T-cell (primary cell): ENCODE measurements around the gene SUN2. TPM values are rescaled to one million over a fixed set of nuclear protein-coding genes. Genes with fewer than 3 reads are reported as not detected.

ENCODE experiments used
- ATAC-seq, 4 experiments: fragments of 200-7000 bp in 3 of 4; fragments of 150-1000 bp in 1 of 4; cut with Tn5 transposase; replicated peaks in 1 of 4; 1 replicate in 3 of 4; 2 replicates in 1 of 4; pipeline ENCODE4 v1.10.0; 2021; ENCODE audit warnings: moderate library complexity in 3 of 4, mild to moderate bottlenecking in 2 of 4, moderate number of reproducible peaks in 1 of 4
- CTCF ChIA-PET, 2 donors: fragments of 300-600 bp; sonication (Branson Sonifier 250); formaldehyde crosslinking; loops; one replicate each; lab custom pipeline; 2022; ENCODE audit warnings: antibody characterized with exemption in 2 of 2; lab: Charles Lee
- POLR2A ChIA-PET, 2 donors: fragments of 300-600 bp; sonication (Branson Sonifier 250); formaldehyde crosslinking; loops; one replicate each; lab custom pipeline; 2022; ENCODE audit warnings: antibody characterized with exemption in 2 of 2; lab: Charles Lee
- DNase-seq, 35 experiments: peaks; one replicate each; pipeline versions ENCODE4 v3.0.0 to v3.0.0-alpha.2; 2013 to 2023
- H3K27ac ChIP-seq: one replicate; pipeline ENCODE4 v1.5.1; 2013; ENCODE audit warnings: low read length
- H3K27me3 ChIP-seq, 2 experiments: replicated peaks in 1 of 2; 1 replicate in 1 of 2; 2 replicates in 1 of 2; pipeline versions ENCODE4 v1.6.1 to v1.7.0; 2013; ENCODE audit warnings: low read length in 1 of 2, mixed read lengths in 1 of 2; ENCODE audit not compliant: control insufficient read depth in 2 of 2, insufficient read depth in 2 of 2; ENCODE audit errors: extremely low read depth in 1 of 2
- H3K36me3 ChIP-seq, 2 donors: 1 replicate in 1 of 2; 2 replicates in 1 of 2; pipeline versions ENCODE4 v1.6.1 to v1.7.0; 2013; ENCODE audit warnings: low read length in 1 of 2; ENCODE audit not compliant: control insufficient read depth in 2 of 2, insufficient read depth in 1 of 2; ENCODE audit errors: extremely low read depth in 1 of 2
- H3K4me1 ChIP-seq, 2 experiments: 1 replicate in 1 of 2; 2 replicates in 1 of 2; pipeline versions ENCODE4 v1.6.1 to v1.7.0; 2013; ENCODE audit warnings: low read length in 2 of 2, mixed read lengths in 1 of 2; ENCODE audit not compliant: insufficient read depth in 2 of 2, control insufficient read depth in 1 of 2; ENCODE audit errors: extremely low read depth in 1 of 2
- H3K4me3 ChIP-seq, 2 donors: 1 replicate in 1 of 2; 2 replicates in 1 of 2; pipeline versions ENCODE4 v1.5.1 to v1.7.0; 2013; ENCODE audit warnings: mild to moderate bottlenecking in 2 of 2, low read length in 1 of 2, moderate library complexity in 1 of 2; ENCODE audit not compliant: control insufficient read depth in 1 of 2; ENCODE audit errors: extremely low read depth in 1 of 2
- H3K9me3 ChIP-seq: 2 replicates; pipeline ENCODE4 v1.7.0; 2013
- H3K27ac Mint-ChIP-seq, 2 donors: one replicate each; pipeline ENCODE4 v1.8.0; 2020 to 2021; ENCODE audit warnings: mild to moderate bottlenecking in 2 of 2, mixed read lengths in 2 of 2
- H3K27me3 Mint-ChIP-seq, 2 donors: one replicate each; pipeline ENCODE4 v1.8.0; 2021 to 2022; ENCODE audit warnings: mixed read lengths in 2 of 2
- H3K36me3 Mint-ChIP-seq: one replicate; pipeline ENCODE4 v1.8.0; 2021; ENCODE audit warnings: mixed read lengths
- H3K4me1 Mint-ChIP-seq, 3 donors: one replicate each; pipeline ENCODE4 v1.8.0; 2020 to 2022; ENCODE audit warnings: mixed read lengths in 3 of 3, mild to moderate bottlenecking in 1 of 3
- H3K4me3 Mint-ChIP-seq, 3 donors: one replicate each; pipeline ENCODE4 v1.8.0; 2020 to 2022; ENCODE audit warnings: mild to moderate bottlenecking in 3 of 3, mixed read lengths in 3 of 3, moderate library complexity in 3 of 3
- H3K9me3 Mint-ChIP-seq, 3 donors: one replicate each; pipeline ENCODE4 v1.8.0; 2020 to 2022; ENCODE audit warnings: mixed read lengths in 3 of 3
- WGBS: methylation state at CpG from one replicate; pipeline ENCODE4 v1.1.5; 2013; ENCODE audit warnings: missing lambda C conversion rate; ENCODE audit not compliant: insufficient coverage; 5-methylcytosine and 5-hydroxymethylcytosine counted together
- total RNA-seq, 35 experiments: library from RNA in 6 of 35; stranded (reverse) in 6 of 35; fragments of 120-200 nt in 1 of 35; gene quantifications; one replicate each; pipeline versions ENCODE4 v1.2.1 to v1.2.4 and lab custom pipeline; 2013 to 2026

Gene SUN2
- total RNA-seq, 5 donors from 2014 or later (not counting 1 experiment from before 2014, with no cell fraction given): 526 to 1,075 (median 979) TPM

DNA sequence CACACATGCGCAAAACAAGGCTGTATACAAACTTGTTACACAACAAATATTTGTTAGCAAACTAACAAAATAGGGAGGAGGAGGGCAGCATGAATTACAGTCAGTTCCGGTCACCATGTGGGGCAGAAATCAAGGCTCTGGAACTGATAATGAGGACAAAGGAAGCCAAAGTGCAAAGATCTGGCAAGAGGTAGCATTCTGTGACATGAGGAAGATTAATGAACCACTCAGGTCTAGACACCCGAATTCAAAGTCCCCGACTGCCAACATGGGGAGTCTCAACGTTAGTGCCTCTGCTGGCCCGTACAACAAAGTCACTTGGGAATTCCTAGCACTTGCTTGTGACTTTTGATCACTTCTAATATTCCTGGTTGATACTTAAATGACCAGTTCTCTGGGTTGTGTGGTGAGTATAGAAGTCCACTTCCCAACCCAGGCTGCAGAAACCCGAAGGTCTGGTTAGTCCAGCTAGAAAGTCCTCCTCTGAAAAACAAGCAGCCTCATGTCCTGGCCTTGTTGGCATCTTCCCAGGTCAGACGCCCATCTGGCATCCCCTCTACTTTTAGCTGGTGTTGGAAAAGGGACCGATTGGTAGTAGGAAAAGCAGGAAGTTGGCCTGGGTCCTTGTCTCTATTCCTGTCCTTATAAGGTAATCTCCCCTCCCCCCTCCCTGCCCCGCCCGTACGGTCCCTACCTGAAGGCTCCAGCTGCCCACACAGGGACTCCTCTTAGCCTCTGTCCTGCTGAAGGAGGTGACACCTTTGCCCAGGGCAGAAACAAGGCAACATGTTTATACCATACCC is 1.6 kb downstream of the SUN2 start:
- WGBS: 0% methylated on average over 3 of the region's 12 CpGs

DNA sequence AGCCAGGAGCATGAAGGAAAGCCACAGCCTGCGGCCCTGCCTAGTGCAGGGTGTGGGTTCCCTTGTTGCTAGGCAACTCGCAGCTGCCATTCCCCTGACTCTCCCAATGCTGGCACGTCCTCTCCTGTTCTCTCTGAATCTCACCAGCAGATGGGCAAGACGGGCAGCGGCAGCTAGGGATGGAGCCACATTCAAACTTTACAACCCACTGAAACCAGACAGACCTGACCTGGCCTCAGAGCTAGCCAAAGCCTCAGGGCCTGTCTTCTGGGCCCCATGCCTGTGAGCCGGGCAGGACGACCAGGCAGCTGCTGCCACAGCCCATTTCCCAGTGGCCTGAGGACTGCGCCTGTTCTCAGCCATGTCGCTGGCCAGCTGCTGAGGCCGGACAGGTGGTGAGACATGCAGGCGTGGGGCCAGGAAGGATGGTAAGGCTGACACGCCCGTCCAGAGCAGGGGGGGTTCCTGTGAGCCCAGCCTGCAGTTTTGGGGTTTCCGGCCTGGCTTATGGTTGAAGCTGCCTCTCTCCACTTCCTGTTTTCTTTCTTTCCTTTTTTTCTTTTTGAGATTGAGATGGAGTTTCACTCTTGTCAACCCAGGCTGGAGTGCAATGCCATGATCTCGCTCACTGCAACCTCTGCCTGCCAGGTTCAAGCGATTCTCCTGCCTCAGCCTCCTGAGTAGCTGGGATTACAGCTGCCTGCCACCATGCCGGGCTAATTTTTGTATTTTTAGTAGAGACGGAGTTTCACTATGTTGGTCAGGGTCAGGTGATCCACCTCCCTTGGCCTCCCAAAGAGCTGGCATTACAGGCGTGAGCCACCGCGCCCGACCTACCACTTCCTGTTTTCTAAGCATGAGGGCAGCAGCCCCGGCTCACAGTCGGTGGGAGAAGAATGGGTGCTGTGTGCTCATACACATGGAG is 4.1 kb downstream of the SUN2 start:
- Histone ChIP-seq H3K4me1 (peaks cover 22 to 72% of the 10 kb centered on the region in 2 experiments), H3K4me3 (peak overlapping the region; percentile 78 to 89), H3K27ac (peak overlapping the region; percentile 81), H3K9me3 (no peaks in the 10 kb centered on the region), H3K27me3 (no peaks in the 10 kb centered on the region), H3K36me3 (peaks cover 24 to 70% of the 10 kb centered on the region in 2 donors)
- Mint-ChIP-seq H3K27ac (peak overlapping the region; percentile 100), H3K9me3 (no peaks in the 10 kb centered on the region), H3K36me3 (peaks cover 64% of the 10 kb centered on the region), H3K4me3 (peak overlapping the region; percentile 91 to 100 (median 99)), H3K27me3 (no peaks in the 10 kb centered on the region), H3K4me1 (peaks cover 55 to 62% (median 61%) of the 10 kb centered on the region in 3 donors)
- peak; percentile 52 to 67 (median 60) for ATAC-seq
- CTCF ChIA-PET: interaction anchor here in 1 of 2 donors (0.7 to 1.4 kb wide), 2 partner anchors 27 to 46 kb away, joined by 3 to 7 read pairs; partner anchors contain the start of gene GTPBP1
- POLR2A ChIA-PET: interaction anchor here (0.5 to 1.2 kb wide), 5 partner anchors 12 to 486 kb away, joined by 3 to 7 read pairs (median 4); partner anchors contain the start of gene GTPBP1 (in 1 of the 2)
- WGBS: 2% methylated on average over 13 of the region's 24 CpGs
- DNase-seq: peak; percentile 67 to 88 (median 78)

More for the DNA sequence above, 1.6 kb downstream of the SUN2 start:
- ChIA-PET POLR2A (interaction anchor here in 1 of 2 donors (1.0 kb wide), 1 partner anchor 19 kb away, joined by 3 read pairs; no protein-coding TSS in a partner anchor), CTCF (interaction anchor here in 1 of 2 donors (0.6 kb wide), 1 partner anchor 41 kb away, joined by 5 read pairs; no protein-coding TSS in a partner anchor)
- Mint-ChIP-seq H3K9me3 (no peaks in the 10 kb centered on the region), H3K27ac (peak overlapping the region; percentile 100), H3K4me3 (peak overlapping the region; percentile 91 to 100 (median 99)), H3K36me3 (peaks cover 52% of the 10 kb centered on the region), H3K4me1 (peaks cover 72 to 75% (median 74%) of the 10 kb centered on the region in 3 donors), H3K27me3 (no peaks in the 10 kb centered on the region)
- H3K4me1 ChIP-seq: peaks cover 40 to 82% of the 10 kb centered on the region in 2 experiments
- DNase-seq (peak in 3 of 35 experiments; percentile 37 to 56 (median 40)), ATAC-seq (no peak)
- H3K9me3 ChIP-seq: no peaks in the 10 kb centered on the region
- peak overlapping the region; percentile 81 for H3K27ac ChIP-seq
- peak overlapping the region; percentile 78 to 89 for H3K4me3 ChIP-seq
- peaks cover 19 to 48% of the 10 kb centered on the region in 2 donors for H3K36me3 ChIP-seq
- no peaks in the 10 kb centered on the region for H3K27me3 ChIP-seq

GRCh38 chr22:38751066-38751421 is 4.8 kb downstream of the SUN2 start:
- ChIA-PET CTCF (interaction anchor here in 1 of 2 donors (1.4 kb wide), 1 partner anchor 45 kb away, joined by 7 read pairs; the partner anchor contains the start of gene GTPBP1), POLR2A (interaction anchor here (0.6 to 1.2 kb wide), 2 partner anchors 46 to 272 kb away, joined by 3 to 9 read pairs; partner anchors contain the start of gene GTPBP1 (in 1 of the 2))
- Mint-ChIP-seq H3K9me3 (no peaks in the 10 kb centered on the region), H3K27me3 (no peaks in the 10 kb centered on the region), H3K36me3 (peaks cover 64% of the 10 kb centered on the region), H3K27ac (peak overlapping the region; percentile 100), H3K4me1 (peaks cover 51 to 60% (median 59%) of the 10 kb centered on the region in 3 donors), H3K4me3 (peak overlapping the region; percentile 91 to 100 (median 99))
- Histone ChIP-seq H3K27ac (peak overlapping the region; percentile 81), H3K9me3 (no peaks in the 10 kb centered on the region), H3K4me1 (peaks cover 22 to 72% of the 10 kb centered on the region in 2 experiments), H3K4me3 (peak overlapping the region; percentile 59 to 89), H3K36me3 (peaks cover 25 to 76% of the 10 kb centered on the region in 2 donors), H3K27me3 (no peaks in the 10 kb centered on the region)
- ATAC-seq (no peak), DNase-seq (no peak)
- 52% methylated on average over 6 of the region's 12 CpGs for WGBS

GRCh38 chr22:38750638-38751037 is 5.2 kb downstream of the SUN2 start:
- H3K36me3 Mint-ChIP-seq: peaks cover 64% of the 10 kb centered on the region
- H3K27ac ChIP-seq: peak overlapping the region; percentile 81
- H3K9me3 ChIP-seq: no peaks in the 10 kb centered on the region
- H3K27ac Mint-ChIP-seq: peak overlapping the region; percentile 100
- H3K4me1 ChIP-seq: peaks cover 22 to 76% of the 10 kb centered on the region in 2 experiments
- WGBS: 37% methylated on average over 15 of the region's 17 CpGs
- peak overlapping the region; percentile 59 to 89 for H3K4me3 ChIP-seq
- H3K9me3 Mint-ChIP-seq: no peaks in the 10 kb centered on the region
- DNase-seq (no peak), ATAC-seq (no peak)
- peaks cover 29 to 80% of the 10 kb centered on the region in 2 donors for H3K36me3 ChIP-seq
- H3K4me1 Mint-ChIP-seq: peaks cover 51 to 64% (median 62%) of the 10 kb centered on the region in 3 donors
- H3K27me3 Mint-ChIP-seq: no peaks in the 10 kb centered on the region
- peak overlapping the region; percentile 91 to 100 (median 99) for H3K4me3 Mint-ChIP-seq
- ChIA-PET CTCF (no interaction called here), POLR2A (interaction anchor here (0.6 to 1.2 kb wide), 2 partner anchors 45 to 272 kb away, joined by 3 to 9 read pairs; partner anchors contain the start of gene GTPBP1 (in 1 of the 2))
- no peaks in the 10 kb centered on the region for H3K27me3 ChIP-seq

DNA sequence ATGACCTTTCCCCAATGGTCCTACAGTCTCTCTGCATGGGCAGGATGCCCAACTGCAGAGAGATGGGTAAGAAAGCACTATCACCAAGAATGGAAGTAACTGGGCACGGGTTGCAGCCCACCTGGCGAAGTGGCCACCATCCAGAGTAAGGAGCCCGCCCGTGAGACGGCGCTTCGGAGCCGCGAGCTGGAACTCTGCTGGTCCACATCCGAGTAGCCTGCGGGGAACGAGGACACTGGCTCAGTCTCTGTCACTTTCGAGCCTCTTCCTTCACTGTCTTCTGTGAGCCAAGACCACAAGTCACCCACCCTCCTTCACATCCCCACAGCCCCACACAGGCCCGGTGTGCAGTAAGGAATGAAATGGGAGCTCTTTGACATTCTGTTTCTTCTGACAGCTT is 5.7 kb downstream of the SUN2 start:
- ChIA-PET POLR2A (interaction anchor here in 1 of 2 donors (0.6 kb wide), 1 partner anchor 539 kb away, joined by 8 read pairs; no protein-coding TSS in a partner anchor), CTCF (no interaction called here)
- H3K4me3 Mint-ChIP-seq: peak overlapping the region in 2 of 3 donors; percentile 41 to 91
- Histone ChIP-seq H3K27me3 (no peaks in the 10 kb centered on the region), H3K4me3 (no peak overlapping the region), H3K36me3 (peaks cover 34 to 85% of the 10 kb centered on the region in 2 donors), H3K9me3 (no peaks in the 10 kb centered on the region), H3K4me1 (peaks cover 22 to 80% of the 10 kb centered on the region in 2 experiments), H3K27ac (peak overlapping the region; percentile 81)
- peaks cover 52 to 70% (median 66%) of the 10 kb centered on the region in 3 donors for H3K4me1 Mint-ChIP-seq
- peak overlapping the region; percentile 89 to 100 for H3K27ac Mint-ChIP-seq
- ATAC-seq (no peak), DNase-seq (no peak)
- H3K9me3 Mint-ChIP-seq: no peaks in the 10 kb centered on the region
- H3K36me3 Mint-ChIP-seq: peaks cover 65% of the 10 kb centered on the region
- WGBS: 98% methylated on average over 9 of the region's 14 CpGs
- H3K27me3 Mint-ChIP-seq: no peaks in the 10 kb centered on the region
